SK-N-SH treated with all-trans-retinoic acid at 6 μM for 48 hours (cell line): ENCODE measurements around the gene KIAA1210.

ENCODE experiments used
- ATAC-seq: fragments of 200-7000 bp; cut with Tn5 transposase; 3 replicates; pipeline ENCODE4 v1.9.1; 2020; ENCODE audit warnings: mild to moderate bottlenecking, moderate library complexity
- ARNTL ChIP-seq: fragments of 450-650 bp; formaldehyde crosslinking; IDR thresholded peaks from 2 replicates; pipeline ENCODE4 v1.5.0; 2020; ENCODE audit warnings: low read depth, mild to moderate bottlenecking, moderate library complexity, borderline replicate concordance
- BACH2 ChIP-seq: fragments of 250-450 bp; sonication (Bioruptor Pico); IDR thresholded peaks from 2 replicates; pipeline ENCODE4 v1.9.0; 2021; ENCODE audit warnings: mild to moderate bottlenecking, borderline replicate concordance
- CSDC2 ChIP-seq: fragments of 250-450 bp; sonication (Bioruptor Pico); IDR thresholded peaks from 2 replicates; pipeline ENCODE4 v1.5.0; 2020; ENCODE audit warnings: mild to moderate bottlenecking, moderate library complexity
- ESRRG ChIP-seq: fragments of 250-450 bp; sonication (Bioruptor Pico); IDR thresholded peaks from 2 replicates; pipeline ENCODE4 v1.6.1; 2021; ENCODE audit warnings: mild to moderate bottlenecking
- GLIS3 ChIP-seq: fragments of 250-450 bp; sonication (Bioruptor Pico); IDR thresholded peaks from 2 replicates; pipeline ENCODE4 v1.5.0; 2020; ENCODE audit warnings: mild to moderate bottlenecking, moderate library complexity
- ISL1 ChIP-seq: fragments of 250-450 bp; sonication (Bioruptor Pico); IDR thresholded peaks from 2 replicates; pipeline ENCODE4 v2.1.2; 2022; ENCODE audit warnings: mild to moderate bottlenecking, moderate library complexity
- OSR1 ChIP-seq: fragments of 250-450 bp; sonication (Bioruptor Pico); IDR thresholded peaks from 2 replicates; pipeline ENCODE4 v1.8.0; 2022; ENCODE audit warnings: moderate library complexity, mild to moderate bottlenecking, inconsistent platforms
- PATZ1 ChIP-seq: fragments of 250-450 bp; sonication (Bioruptor Pico); IDR thresholded peaks from 2 replicates; pipeline ENCODE4 v1.8.0; 2020; ENCODE audit warnings: mild to moderate bottlenecking, moderate library complexity, borderline replicate concordance
- POU6F1 ChIP-seq: fragments of 250-450 bp; sonication (Bioruptor Pico); IDR thresholded peaks from 2 replicates; pipeline ENCODE4 v1.8.0; 2021; ENCODE audit warnings: low read depth, mild to moderate bottlenecking, moderate library complexity, borderline replicate concordance
- PPARA ChIP-seq: fragments of 250-450 bp; sonication (Bioruptor Pico); IDR thresholded peaks from 2 replicates; pipeline ENCODE4 v1.5.0; 2020; ENCODE audit warnings: mild to moderate bottlenecking, borderline replicate concordance
- RARB ChIP-seq: fragments of 250-450 bp; sonication (Bioruptor Pico); IDR thresholded peaks from 2 replicates; pipeline ENCODE4 v1.8.0; 2021; ENCODE audit warnings: mild to moderate bottlenecking, moderate library complexity
- SNAI2 ChIP-seq: fragments of 250-450 bp; sonication (Bioruptor Pico); IDR thresholded peaks from 2 replicates; pipeline ENCODE4 v1.5.0; 2020; ENCODE audit warnings: mild to moderate bottlenecking, moderate library complexity
- TCF4 ChIP-seq: fragments of 250-450 bp; sonication (Bioruptor Pico); IDR thresholded peaks from 2 replicates; pipeline ENCODE4 v1.8.0; 2021; ENCODE audit warnings: mild to moderate bottlenecking, moderate library complexity, borderline replicate concordance
- TSHZ2 ChIP-seq: fragments of 250-450 bp; sonication (Bioruptor Pico); IDR thresholded peaks from 2 replicates; pipeline ENCODE4 v1.5.0; 2020; ENCODE audit warnings: mild to moderate bottlenecking, moderate library complexity
- ZC3H10 ChIP-seq: fragments of 250-450 bp; sonication (Bioruptor Pico); IDR thresholded peaks from 2 replicates; pipeline ENCODE4 v1.5.1; 2021; ENCODE audit warnings: mild to moderate bottlenecking, moderate library complexity
- ZFP3 ChIP-seq: fragments of 250-450 bp; sonication (Bioruptor Pico); IDR thresholded peaks from 2 replicates; pipeline ENCODE4 v1.5.0; 2020; ENCODE audit warnings: mild to moderate bottlenecking, moderate library complexity
- ZFP30 ChIP-seq: fragments of 450-650 bp; formaldehyde crosslinking; IDR thresholded peaks from 2 replicates; pipeline ENCODE4 v1.5.0; 2022; ENCODE audit warnings: mild to moderate bottlenecking, moderate library complexity
- ZNF565 ChIP-seq: fragments of 450-650 bp; formaldehyde crosslinking; conservative IDR thresholded peaks from 2 replicates; pipeline ENCODE4 v1.5.0; 2020; ENCODE audit warnings: low read depth, mild to moderate bottlenecking, moderate library complexity
- ZNF8 ChIP-seq: fragments of 450-650 bp; formaldehyde crosslinking; IDR thresholded peaks from 2 replicates; pipeline ENCODE4 v1.5.0; 2020; ENCODE audit warnings: mild to moderate bottlenecking, moderate library complexity
- TF ChIP-seq, protein P1 (sequence below): fragments of 250-450 bp; sonication (Bioruptor Pico); IDR thresholded peaks from 2 replicates; pipeline ENCODE4 v1.5.1; 2020; ENCODE audit warnings: low read depth, mild to moderate bottlenecking, moderate library complexity

KIAA1210 gene

GRCh38 chrX:119145241-119145653 is 17.6 kb upstream of the KIAA1210 start:
- TF ChIP-seq OSR1: no peak
- TF ChIP-seq, protein P1, sequence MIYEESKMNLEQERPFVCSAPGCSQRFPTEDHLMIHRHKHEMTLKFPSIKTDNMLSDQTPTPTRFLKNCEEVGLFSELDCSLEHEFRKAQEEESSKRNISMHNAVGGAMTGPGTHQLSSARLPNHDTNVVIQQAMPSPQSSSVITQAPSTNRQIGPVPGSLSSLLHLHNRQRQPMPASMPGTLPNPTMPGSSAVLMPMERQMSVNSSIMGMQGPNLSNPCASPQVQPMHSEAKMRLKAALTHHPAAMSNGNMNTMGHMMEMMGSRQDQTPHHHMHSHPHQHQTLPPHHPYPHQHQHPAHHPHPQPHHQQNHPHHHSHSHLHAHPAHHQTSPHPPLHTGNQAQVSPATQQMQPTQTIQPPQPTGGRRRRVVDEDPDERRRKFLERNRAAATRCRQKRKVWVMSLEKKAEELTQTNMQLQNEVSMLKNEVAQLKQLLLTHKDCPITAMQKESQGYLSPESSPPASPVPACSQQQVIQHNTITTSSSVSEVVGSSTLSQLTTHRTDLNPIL: no peak
- no peak for TF ChIP-seq ZC3H10 (CRISPR knock-in tag)
- no peak for TF ChIP-seq ISL1 (CRISPR knock-in tag)
- no peak for TF ChIP-seq TSHZ2 (CRISPR knock-in tag)
- TF ChIP-seq ARNTL: no peak
- TF ChIP-seq RARB (CRISPR knock-in tag): no peak
- TF ChIP-seq PATZ1 (CRISPR knock-in tag): no peak
- TF ChIP-seq ESRRG (CRISPR knock-in tag): no peak
- TF ChIP-seq SNAI2: no peak
- no peak for TF ChIP-seq PPARA (CRISPR knock-in tag)
- ATAC-seq: peak; percentile 54; the same call in 2 of the 3 replicates

DNA sequence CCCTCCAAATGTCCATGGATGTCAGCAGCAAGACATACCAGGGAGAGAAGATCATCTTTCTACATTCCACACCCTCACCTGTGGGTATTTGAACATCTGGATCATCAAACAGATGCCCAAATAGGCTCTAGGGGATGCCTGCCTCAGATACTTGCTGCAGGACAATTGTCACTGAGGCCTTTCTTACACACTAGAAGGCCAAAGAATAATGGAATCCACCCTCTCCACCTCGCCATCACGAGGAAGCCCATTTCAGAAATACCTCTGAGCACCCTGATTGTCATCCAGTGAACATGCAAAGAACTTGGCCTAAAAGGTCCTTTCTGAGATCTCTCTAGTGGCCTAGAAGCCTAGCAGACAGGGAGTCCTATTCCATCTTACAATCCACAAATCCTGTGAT is 6.9 kb upstream of the KIAA1210 start:
- TF ChIP-seq ESRRG (CRISPR knock-in tag) (no peak), PATZ1 (CRISPR knock-in tag) (no peak), ZC3H10 (CRISPR knock-in tag) (no peak), POU6F1 (CRISPR knock-in tag) (no peak), CSDC2 (CRISPR knock-in tag) (no peak), GLIS3 (no peak), ZFP30 (CRISPR knock-in tag) (no peak), ZFP3 (CRISPR knock-in tag) (no peak), ARNTL (no peak), ZNF565 (CRISPR knock-in tag) (no peak), ZNF8 (CRISPR knock-in tag) (no peak), TCF4 (CRISPR knock-in tag) (no peak), BACH2 (CRISPR knock-in tag) (no peak), TSHZ2 (CRISPR knock-in tag) (no peak)
- TF ChIP-seq, protein P1: no peak
- TF ChIP-seq, all 23 proteins: peak for 0

More for the DNA sequence above, 6.9 kb upstream of the KIAA1210 start:
- no peak for ATAC-seq
